GM12875 (cell line): ENCODE results near the gene SMTNL2.
"Not testable (repeated sequence)": the region's sequence is repeated elsewhere in the genome, so short reads cannot be mapped to it uniquely, and the experiment has no call there.

Experiments used
- H3K4me3 ChIP-seq: one replicate; pipeline ENCODE4 v1.5.1; 2011; ENCODE audit warnings: low read depth, low read length, control low read depth
- CTCF ChIP-seq: IDR thresholded peaks from 2 replicates; pipeline ENCODE4 v1.5.1; 2011; ENCODE audit warnings: low read depth, mild to moderate bottlenecking, control low read depth, inconsistent platforms, low read length, moderate library complexity, borderline replicate concordance; ENCODE audit not compliant: insufficient read depth

Gene SMTNL2

GRCh38 chr17:4617090-4617489 lies 32.8 kb downstream of the SMTNL2 start:
- H3K4me3 ChIP-seq: no peak overlapping the region
- no peak for TF ChIP-seq CTCF

- no peak for TF ChIP-seq CTCF
- no peak overlapping the region for H3K4me3 ChIP-seq
These were observed 33.4 kb downstream of the SMTNL2 start for GRCh38 chr17:4617590-4618351.

- TF ChIP-seq CTCF: no peak
- H3K4me3 ChIP-seq: no peak overlapping the region
These were observed 36.3 kb downstream of the SMTNL2 start for GRCh38 chr17:4620531-4621101.

- no peak for TF ChIP-seq CTCF
- no peak overlapping the region for H3K4me3 ChIP-seq
These were observed 38.0 kb downstream of the SMTNL2 start for GRCh38 chr17:4622375-4622774.

- no peak for TF ChIP-seq CTCF
- H3K4me3 ChIP-seq: no peak overlapping the region
These were observed 38.9 kb downstream of the SMTNL2 start for GRCh38 chr17:4623249-4623648.

- H3K4me3 ChIP-seq: not testable (repeated sequence)
These were observed 40.2 kb downstream of the SMTNL2 start for GRCh38 chr17:4624451-4624911.

- no peak for TF ChIP-seq CTCF
- no peak overlapping the region for H3K4me3 ChIP-seq
These were observed 40.9 kb downstream of the SMTNL2 start for GRCh38 chr17:4625181-4625617.
